Stimulated activated CD8-positive, alpha-beta memory T cell treated with anti-CD3 and anti-CD28 coated beads, Interleukin-4, amount 100 ng/mL, for 4 hours (primary cell): ENCODE measurements around the gene NIFK.
"Not testable (repeated sequence)": the region's sequence is repeated elsewhere in the genome, so short reads cannot be mapped to it uniquely, and the experiment has no call there.

ENCODE experiments used
- DNase-seq, 2 donors: peaks; one replicate each; pipeline ENCODE4 v3.0.0-alpha.2; 2020; ENCODE audit warnings: low read depth in 2 of 2, low spot score in 1 of 2

The NIFK gene

DNA sequence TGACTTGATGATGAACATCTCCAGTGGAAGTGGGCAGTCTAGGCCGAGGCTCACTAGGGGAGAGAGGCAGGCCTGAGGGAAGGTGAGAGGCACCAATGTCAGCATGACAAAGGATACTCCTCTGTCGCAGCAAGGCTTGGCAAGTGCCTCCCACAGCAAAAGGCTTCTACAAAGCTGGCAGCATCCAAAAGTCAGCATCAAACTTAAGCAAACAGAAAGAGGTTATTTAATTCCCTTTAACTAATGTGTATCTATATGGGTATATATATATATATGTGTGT lies 41.6 kb downstream of the NIFK start:
- DNase-seq = no peak

DNA sequence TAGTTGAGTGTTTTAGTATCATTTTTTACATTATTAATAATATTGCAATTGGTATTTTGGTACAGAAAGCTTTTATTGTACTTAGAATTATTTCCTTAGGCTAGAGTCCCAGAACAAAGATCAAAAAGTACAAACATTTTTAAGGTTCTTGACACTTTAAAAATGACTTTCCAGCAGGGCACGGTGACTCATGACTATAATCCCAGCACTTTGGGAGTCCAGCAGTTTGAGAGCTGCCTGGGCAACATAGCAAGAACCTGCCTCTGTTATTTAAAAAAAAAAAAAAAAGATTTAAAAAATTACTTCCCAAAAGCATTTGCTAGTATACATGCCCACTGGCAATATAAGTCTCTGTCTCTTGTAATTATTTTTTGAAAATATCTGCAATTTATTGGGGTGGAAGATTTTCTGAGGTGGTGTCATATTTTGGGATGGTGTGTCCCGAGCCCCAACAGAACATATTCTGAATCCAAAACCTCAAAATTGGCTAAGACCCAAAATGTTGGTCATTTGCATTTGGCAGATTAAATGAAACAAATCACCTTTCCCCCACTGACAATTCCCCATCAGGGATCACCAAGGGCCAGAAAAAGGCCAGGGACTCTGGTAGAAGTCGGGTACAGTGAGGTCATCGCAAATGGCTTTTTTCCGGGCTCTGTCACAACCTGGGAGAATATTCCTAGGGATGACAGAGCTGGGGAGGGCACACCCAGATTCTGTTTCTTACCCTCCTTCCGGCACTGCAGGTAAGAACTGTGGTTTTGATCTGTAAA lies 42.1 kb downstream of the NIFK start:
- no peak for DNase-seq

DNA sequence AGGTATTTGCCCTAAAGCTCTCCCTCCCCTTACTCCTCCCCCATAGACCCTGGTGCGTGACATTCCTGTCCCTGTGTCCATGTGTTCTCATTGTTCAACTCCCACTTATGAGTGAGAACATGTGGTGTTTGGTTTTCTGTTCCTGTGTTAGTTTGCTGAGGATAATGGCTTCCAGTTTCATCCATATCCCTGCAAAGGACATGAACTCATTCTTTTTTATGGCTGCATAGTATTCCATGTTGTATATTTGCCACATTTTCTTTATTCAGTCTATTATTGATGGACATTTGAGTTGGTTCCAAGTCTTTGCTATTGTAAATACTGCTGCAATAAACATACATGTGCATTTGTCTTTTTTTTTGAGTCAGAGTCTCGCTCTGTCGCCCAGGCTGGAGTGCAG lies 46.1 kb downstream of the NIFK start:
- DNase-seq = not testable (repeated sequence)

DNA sequence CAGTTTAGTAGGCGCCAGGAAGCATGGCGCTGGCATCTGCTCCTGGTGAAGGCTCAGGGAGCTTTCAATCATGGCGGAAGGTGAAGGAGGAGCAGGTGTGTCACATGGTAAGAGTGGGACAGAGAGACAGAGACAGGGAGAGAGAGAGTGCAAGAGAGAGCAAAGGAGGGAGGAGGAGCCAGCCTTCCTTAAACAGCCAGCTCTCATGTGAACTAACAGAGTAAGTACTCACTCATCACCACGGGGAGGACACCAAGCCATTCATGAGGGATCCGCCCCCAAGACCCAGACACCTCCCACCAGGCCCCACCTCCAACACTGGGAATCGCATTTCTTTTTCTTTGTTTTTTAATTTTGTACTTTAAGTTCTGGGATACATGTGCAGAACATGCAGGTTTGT lies 46.6 kb downstream of the NIFK start:
- DNase-seq = no peak

DNA sequence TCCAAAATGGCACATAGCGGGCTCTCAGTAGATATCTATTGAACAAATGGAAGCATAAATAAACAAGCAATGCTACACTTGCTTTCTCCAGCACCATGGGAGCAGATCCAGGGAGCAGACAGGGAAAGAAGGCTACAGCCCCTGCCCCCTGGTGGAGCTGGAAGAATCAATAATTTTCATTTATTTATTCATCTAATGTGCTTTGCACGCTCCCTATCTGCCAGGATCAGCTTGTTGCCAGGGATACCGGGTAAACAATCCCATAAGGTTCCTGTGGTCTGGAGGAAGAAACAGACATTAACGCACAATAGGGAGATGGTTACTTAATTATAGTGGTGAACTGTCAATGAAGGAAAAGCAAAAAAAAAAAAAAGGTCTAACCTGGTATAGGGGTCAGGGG lies 47.3 kb downstream of the NIFK start:
- DNase-seq = no peak

DNA sequence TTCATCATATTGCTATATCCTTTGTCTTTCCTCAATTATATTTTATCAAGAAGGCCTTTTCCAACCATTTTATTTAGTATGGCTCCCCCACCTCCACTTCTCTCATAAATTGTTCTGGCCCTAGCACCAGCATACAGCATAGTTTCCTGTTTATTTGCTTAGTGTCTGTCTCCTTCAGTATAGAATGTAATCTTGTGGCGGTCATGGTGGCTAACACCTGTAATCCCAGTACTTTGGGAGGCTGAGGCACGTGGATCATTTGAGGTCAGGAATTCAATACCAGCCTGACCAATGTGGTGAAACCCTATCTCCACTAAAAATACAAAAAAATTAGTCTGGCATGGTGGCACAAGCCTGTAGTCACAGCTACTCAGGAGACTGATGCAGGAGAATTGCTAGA lies 47.9 kb downstream of the NIFK start:
- DNase-seq = no peak

DNA sequence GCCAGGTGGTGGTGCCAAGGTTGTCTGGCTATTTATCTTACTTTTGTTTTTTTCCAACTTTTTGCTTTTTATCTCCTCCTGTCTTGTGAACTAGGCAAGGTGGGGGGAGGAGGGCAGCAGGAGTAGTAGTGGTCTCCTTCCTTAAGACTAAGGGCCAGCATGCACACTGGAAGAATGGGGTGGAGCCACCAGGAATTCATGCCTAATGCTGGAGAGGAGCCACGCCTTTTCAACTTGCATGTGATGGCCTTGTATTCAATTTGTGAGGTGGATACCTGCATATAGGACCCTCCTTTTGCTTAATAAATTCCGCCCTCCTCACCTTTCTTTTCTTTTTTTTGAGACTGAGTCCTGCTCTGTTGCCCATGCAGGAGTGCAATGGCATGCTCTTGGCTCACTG lies 49.8 kb downstream of the NIFK start:
- DNase-seq = no peak

DNA sequence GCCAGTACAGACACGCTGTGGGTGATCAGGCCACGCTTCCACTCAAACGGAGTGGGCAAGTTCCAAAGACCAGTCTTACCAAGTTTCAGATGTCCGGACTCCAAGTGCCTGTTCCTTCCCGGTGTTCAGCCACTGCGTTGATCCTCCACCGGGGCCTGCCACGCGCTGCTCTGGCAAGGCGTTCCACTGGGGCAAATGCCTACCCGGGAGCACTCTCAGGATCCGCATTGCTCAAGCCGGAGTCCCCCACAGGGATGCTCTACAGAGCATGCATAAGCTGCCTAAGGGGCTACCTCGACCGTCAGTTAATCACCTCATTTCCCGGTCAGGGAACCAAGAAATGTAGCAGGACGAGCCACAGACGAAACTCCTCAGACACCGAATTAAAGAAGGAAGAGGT lies 50.5 kb downstream of the NIFK start:
- DNase-seq = no peak

DNA sequence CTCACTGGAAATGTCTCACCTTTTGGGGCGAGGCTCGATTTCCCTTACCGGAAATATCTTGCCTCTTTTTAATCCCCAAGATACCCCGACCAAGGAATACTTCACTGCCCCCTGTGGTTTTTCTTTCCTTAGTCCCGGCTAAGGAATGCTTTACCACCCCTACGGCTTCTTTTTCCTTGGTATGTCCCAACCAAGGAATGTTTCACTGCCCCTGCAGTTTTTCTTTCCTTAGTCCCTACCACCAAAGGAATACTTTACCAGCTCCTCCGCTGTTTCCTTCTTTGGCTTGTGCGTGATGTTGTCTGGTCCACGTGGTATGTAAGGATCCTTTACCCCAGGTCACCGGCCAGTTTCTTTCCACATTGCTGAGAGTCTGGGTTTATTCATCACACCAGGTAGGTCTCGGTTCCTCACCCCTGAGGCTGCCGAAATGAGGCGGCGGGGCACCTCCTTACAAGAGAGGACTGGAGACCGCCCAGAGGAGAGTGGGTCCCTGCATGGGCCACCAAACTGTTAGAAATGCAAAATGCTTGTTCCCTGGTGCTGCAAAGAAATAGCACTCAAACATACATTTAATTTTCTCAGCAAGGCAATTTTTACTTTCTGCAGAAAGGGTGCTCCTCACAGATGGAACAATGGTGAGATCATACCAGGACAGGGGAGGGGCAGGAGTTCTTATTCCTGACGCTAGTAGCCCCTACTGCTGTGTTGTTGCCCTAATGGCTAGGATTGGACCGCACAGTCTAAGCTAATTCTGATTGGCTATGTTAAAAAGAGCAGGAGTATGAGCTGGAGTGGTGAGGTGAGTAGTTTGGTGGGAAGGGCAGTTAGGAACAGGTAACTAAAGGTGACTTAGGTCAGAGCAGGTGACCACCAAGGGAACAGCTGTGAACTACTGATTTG lies 54.0 kb downstream of the NIFK start:
- DNase-seq = no peak

DNA sequence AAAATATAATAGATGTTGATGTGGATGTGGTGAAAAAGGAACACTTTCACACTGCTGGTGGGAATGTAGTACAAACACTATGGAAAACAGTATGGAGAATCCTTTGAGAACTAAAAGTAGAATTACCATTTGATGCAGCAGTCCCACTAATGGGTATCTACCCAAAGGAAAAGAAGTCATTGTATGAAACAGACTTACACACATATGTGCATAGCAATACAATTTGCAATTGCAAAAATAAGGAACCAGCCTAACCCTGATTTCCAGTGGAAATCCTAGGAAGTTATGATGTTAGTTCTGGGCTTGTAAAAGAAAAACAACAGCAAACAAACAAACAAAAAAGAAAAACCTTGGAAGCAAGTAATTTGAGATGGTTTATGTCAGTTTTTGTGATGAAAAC lies 58.8 kb downstream of the NIFK start:
- DNase-seq = no peak
